SK-N-SH (cell line): Measurements from ENCODE around the gene TTC23.

Experiments
- CHD2 ChIP-seq: fragments of 150-350 bp; IDR thresholded peaks from 2 replicates; pipeline ENCODE4 v1.6.1; 2018; ENCODE audit warnings: low read length; ENCODE audit not compliant: partially characterized antibody
- MXI1 ChIP-seq: IDR thresholded peaks from 2 replicates; pipeline ENCODE4 v1.6.1; 2012; ENCODE audit warnings: mild to moderate bottlenecking, low read depth, low read length, improper control_type of control experiment
- POLR2AphosphoS5 ChIP-seq: IDR thresholded peaks from 2 replicates; pipeline ENCODE4 v1.6.1; 2012; ENCODE audit warnings: low read depth, low read length
- YY1 ChIP-seq: IDR thresholded peaks from 2 replicates; pipeline ENCODE4 v1.4.0; 2012; ENCODE audit warnings: low read depth, mild to moderate bottlenecking

GRCh38 chr15:99090011-99090699 lies 159.2 kb downstream of the TTC23 start:
- TF ChIP-seq POLR2AphosphoS5 (no peak), YY1 (no peak), MXI1 (no peak), CHD2 (no peak)
